Inflammatory macrophage treated with lipopolysaccharide for 1 hour (primary cell): ENCODE data around the gene RASSF3.
"Not testable (repeated sequence)": the region's sequence is repeated elsewhere in the genome, so short reads cannot be mapped to it uniquely, and the experiment has no call there.

ENCODE experiments used
- DNase-seq, 2 donors: peaks; one replicate each; pipeline ENCODE4 v3.0.0-alpha.2; 2020 to 2022

The RASSF3 gene

DNA sequence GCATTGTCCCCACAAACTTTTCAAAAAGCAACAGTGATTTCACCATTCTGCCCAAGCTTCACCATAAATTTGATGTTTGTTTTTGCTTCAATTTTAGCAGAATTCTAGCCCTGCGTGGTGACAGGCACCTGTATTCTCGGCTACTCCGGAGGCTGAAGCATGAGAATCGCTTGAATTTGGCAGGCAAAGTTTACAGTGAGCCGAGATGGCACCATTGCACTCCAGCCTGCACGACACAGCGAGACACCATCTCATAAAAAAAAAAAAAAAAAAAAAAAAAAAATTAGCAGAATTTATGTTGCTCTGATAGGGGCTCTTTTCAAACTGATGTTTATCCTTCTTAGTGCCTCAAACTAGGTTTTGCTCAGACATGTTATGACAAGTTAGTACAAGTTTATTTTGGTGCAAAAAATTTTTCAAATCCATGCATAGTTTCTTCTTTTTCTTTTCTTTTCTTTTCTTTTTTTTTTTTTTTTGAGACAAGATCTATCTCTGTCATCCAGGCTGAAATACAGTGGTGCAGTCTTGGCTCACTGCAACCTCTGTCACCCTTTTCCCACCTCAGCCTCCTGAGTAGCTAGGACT, 24.3 kb downstream of the RASSF3 start:
- no peak for DNase-seq

DNA sequence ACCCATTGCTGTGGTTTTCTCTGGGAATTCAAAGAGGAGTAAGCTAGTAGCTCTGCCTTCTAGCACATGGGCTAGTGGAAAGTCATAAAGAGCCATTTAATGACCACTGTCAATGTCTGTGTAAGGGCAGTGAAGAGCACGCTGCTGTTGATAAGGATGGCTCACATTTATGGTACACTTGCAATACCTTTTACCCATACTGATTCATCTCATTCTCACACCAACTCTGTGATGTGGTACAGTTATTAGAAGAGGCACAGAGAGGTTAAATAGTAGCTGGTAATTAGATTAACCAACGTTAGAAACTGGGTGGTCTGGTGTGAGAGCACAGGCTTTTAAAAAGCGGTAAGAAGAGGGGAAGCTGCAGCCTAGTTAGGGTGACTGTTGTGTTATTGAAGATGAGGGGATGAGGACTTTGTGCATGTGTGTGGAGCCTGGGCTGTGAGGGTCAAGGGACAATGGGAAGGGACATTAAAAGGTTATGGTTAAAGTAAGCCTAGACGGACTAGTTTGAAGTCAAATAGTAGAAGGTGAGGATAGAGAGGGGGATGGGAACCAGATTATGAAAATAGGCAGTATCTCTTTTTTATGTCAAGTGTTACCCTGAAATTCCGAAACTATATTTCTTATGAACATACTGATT, 25.2 kb downstream of the RASSF3 start:
- DNase-seq: no peak

DNA sequence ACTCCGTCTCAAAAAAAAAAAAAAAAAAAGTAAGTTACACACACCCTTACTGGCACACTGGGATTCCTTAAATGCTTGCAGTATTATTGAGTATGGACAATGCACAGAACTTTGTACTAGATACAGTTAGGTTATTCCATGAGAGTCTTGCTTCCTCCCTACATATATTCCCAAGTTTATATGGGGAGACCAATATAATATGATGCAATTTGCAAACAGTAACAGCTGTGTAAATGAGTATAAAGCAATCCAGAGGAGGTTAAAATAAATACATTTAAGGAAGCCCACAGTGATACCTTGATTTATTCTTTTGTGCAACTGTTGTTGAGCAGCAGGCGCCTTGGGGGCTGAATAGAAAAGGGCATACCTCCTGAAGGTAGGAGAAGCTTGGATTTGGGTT, 26.6 kb downstream of the RASSF3 start:
- no peak for DNase-seq

DNA sequence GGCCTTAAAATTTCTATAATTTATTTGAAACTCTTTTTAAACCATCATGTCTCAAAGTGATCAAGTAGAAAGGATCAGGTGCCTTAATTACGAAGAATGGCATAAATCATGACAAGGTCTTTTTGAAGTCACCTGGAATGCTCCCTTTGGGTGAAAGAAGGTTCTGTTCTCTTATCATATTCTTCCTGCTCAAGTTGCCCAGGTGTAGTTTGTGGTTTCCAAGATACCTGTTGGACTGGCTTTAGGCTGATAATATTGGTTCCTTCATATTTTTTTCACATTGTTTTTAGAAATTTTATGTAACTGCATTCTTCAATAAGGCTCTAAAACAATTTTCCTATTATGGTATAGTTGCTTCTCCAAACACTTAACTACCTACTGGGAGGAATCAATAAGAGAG, 29.2 kb downstream of the RASSF3 start:
- DNase-seq: no peak

DNA sequence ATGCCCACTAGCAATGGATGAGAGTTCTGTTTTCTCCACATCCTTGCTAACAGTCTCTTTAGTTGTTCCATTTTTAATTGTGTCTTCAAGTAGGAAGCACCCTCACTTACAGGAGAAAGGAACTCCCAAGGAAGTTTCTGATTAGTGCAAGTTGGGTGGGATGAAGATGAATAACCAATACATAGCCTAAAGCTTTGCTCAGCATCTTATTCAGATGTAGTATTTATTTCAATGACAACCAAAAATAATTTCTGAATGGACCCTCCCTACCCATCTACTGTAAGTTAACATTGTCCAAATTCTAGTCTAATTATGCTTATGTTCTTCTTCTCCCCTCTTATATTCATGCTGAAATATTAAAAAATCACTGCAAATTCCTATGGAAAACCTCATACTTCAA, 36.0 kb downstream of the RASSF3 start:
- DNase-seq: no peak

DNA sequence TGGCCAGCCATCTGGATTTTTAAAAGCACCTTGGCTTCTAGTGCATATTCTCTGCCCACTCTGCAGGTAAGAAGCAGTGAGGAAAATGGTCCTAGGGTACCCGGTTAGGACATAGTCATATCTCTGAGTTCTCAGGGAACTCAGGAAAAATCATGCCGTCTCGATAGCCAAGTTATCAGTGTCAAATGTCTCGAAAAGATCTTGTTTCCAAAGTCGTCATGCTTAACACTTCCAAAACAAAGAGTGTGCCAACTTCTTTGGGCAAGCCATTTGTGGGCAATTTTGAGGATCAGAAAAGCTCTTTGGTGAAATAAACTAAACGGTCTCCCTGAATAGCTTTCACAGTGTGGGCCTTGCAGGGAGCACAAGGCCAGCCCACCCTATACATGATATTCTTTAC, 39.2 kb downstream of the RASSF3 start:
- no peak for DNase-seq

DNA sequence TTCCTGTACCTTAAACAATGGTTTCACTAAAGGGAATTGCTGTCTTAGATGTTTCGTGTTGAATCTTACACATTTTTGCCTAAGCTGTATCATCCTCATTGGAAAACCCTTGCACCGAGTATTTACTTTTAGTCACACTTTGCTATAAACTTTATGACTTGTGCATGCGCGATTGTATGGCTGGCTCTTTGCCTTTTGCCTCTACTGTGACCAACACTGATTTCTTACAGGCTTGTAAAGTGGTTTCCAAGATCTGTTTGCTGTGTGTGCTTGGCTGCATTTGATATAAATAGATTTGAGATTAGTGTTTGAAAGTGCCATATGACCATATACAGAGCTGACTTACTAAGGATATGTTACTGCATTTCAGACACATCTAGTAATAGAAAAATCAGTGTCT, 40.5 kb downstream of the RASSF3 start:
- no peak for DNase-seq

DNA sequence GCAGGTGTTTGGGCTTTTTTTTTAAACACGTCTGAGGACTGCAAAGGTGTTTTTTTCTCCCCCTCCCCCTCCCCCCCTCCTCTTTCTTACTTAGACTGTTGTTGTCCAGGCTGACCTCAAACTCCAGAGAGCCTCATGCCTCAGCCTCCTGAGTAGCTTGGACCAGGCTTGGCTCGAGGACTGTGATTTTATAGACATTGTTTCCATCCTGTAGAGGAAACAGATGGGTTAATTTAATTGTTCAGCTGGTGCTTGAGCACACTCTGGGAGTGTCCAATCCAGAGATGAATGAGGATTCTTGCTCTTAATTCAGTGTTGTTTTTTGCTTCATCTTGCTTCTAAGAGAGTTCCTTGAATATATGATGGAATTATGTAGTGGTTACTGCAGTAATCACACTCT, 42.1 kb downstream of the RASSF3 start:
- DNase-seq: no peak

DNA sequence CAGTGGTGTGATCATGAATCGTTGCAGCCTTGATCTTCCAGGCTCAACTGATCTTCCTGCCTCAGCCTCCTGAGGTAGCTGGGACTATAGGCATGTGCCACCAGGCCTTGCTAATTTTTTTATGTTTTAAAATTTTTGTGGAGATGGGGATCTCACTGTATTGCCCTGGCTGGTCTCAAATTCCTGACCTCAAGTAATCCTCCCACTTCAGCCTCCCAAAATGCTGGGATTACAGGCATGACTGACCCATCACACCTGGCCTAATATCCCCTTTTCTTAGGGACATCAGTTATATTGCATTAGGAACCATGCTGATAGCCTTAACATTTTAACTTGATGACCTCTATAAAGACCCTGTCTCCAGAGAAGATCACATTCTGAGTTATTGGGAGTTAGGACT, 42.8 kb downstream of the RASSF3 start:
- DNase-seq: no peak

DNA sequence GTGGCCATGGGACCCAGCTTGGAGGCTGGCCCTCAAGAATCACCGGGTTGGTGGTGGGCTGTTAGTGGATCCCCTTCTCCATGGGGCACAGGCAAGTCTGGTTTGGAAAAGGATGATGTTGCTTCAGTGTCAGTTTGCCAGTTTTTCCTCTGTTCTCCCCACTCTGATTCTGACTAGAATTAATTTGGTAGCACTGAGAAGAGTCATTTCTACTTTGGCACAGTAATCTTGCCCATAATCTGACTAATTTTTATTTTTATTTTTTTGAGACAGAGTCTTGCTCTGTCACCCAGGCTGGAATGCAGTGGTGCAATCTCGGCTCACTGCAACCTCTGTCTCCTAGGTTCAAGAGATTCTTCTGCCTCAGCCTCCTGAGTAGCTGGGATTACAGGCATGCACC, 43.6 kb downstream of the RASSF3 start:
- not testable (repeated sequence) for DNase-seq

DNA sequence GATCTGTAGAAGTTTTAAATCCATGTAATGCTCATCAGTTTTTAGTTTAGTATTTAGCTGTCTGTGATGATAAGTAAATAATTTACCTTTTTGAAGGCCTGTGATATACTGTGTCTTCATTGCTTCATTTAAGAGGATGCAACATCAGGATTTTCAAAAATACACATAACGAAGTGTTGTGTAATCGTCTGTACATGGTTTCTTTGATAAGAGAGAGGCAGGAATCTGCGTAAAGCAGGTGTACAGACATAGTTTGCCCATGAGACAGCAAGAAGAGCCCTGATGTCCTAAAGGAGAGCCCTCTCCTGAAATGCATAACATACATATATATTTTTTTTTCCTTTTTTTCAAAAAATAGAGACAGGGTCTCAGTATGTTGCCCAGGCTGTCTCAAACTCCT, 44.8 kb downstream of the RASSF3 start:
- DNase-seq: no peak

DNA sequence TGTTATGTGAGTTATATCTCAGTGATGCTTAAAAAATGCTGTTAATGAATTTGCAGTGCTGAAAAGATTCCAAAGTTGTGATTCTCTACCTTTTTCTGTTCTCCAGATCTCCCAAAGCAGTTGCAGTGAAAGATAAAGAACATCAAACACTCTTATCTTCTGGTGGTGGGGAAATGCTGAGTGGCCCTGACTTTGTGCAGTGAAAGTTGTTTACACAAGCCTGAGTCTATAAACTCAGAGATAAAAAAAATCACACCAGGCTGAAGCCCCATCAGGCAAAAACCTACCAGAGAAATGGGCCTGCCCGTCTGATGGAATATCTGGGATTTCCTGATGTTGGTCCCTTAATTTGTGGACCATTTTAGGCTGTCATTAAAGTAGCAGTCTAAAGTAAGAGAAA, 46.1 kb downstream of the RASSF3 start:
- no peak for DNase-seq

DNA sequence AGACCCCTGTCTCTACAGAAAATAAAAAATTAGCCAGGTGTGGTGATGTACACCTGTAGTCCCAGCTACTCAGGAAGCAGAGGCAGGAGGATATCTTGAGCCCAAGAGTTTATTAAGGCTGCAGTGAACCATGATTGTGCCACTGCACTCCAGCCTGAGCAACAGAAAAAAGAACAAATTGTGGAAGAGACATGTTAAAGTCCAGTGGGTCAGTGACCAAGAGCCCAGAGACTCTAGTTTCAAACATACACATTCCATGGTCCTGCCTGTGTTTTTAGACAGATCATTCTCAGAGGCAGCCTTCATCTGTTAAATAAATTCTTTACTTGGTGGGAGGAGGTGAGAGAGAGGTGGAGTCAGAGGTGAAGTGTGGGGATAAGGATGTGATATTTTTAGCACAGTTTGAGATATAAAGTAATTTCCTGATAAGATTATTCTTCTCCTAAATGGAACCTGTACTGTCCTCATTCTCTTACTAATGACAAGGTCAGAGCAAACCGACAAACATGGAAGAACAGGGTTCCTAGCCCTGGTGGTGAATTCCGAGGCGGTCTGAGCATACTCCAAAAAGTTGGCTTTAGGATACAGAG, 48.7 kb downstream of the RASSF3 start:
- no peak for DNase-seq

DNA sequence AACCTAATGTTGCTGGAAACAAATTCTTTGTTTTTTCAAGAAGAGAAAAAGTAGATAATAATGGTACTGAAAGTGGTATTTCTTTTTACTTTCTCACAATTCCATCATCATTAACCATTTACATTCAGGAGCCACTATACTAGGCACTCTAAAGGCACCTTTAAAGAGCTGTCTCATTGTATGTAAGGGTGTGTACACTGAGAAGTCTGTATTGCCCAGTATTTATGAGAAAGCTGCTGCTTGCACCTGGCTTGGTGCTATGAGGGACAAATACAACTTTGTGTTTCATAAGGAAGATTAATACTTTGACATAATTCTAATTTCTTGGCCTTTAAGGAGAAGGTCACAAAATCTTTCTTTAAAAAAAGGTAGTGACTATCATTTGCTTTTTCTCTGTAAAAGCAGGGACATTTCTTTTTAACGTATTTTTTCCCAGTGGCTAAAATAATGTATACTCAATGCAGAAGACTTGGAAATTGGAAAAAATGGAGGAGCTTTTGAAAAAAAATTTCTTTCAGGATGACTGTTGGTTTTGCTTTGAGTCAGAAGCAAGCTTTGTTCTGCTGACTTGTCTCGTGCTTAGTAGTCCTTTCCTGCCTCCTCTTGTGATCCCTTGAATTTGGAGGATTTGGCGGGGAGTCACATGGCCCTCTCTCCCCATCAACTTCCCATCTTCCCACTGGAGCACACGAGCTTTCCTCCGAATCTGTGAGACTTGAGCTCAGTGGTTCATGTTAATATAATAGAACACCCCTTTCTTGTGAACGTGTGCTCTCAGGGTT, 50.1 kb downstream of the RASSF3 start:
- no peak for DNase-seq

DNA sequence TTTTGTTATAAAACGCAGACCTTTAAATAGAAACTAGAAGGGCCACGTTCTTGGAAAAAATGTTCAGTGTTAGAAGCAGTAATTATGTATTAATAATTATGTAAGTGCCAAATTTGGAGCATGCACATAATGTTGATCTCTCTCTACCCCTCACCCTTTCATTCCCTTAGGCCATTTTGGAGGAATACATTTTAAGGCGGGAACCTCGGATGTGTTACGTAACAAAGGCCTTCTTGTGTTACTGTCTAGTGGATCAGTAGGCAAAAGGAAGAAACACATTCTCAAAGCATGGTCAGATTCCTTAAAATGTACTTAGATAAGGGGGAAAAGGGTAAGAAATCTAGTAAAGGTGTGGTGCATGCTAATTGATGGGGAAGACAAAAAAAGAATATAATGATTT, 52.7 kb downstream of the RASSF3 start:
- DNase-seq: no peak

DNA sequence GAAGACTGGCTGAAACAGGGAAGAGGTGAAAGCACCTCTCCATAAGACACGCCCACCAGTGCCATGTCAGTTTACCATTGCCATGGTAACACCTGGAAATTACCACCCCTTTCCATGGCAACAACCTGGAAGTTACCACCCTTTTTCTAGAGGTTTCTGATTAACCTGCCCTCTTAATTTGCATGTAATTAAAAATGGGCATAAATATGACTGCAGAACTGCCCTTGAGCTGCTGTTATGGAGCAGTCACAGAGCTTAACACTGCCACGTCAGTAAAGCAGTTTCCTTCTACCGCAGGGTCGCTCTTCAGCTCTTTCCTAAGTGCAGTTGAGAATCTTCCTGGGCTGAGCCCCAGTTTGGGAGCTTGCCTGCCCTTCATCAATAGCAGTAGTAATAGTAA, 55.2 kb downstream of the RASSF3 start:
- no peak for DNase-seq

DNA sequence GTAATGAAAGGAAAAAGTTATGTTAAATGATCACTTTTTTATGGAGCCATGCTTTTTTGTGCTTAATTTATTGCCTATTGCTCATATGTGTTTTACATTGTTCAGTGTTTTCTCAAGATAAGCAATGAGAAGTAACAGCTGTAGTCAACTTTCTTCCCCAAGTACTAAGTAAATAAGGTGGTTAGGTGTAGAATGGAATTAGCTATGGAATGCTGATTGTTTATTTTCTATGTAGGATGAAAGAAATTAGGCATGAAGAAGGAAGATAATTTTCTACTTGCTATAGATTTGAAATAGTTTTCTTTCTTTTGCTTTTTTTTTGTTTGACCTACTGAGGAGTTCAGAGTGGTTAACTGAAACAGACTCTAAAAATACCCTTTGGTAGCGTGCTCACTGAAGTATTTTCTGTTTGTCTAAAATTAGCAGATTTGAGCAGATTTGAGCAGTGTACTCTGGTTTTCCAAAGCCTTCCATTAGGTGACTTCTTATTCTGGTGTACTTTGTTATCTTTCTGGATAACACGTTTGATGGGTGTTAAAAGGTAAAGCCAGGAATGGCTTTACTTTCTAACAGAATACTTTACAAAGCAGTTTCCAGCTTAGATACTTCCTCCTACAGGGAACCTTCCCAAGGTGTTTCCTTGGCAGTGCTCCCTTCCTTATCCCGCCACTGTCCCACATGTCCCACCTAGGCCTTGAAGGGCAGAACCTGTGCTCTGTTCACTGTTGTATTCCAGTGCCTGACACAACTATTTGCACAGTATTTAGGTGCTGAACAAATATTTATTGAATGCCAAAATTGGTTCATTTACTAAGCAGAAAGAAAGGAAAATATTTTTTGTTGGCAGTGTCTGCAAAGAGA, 56.0 kb downstream of the RASSF3 start:
- DNase-seq: no peak

DNA sequence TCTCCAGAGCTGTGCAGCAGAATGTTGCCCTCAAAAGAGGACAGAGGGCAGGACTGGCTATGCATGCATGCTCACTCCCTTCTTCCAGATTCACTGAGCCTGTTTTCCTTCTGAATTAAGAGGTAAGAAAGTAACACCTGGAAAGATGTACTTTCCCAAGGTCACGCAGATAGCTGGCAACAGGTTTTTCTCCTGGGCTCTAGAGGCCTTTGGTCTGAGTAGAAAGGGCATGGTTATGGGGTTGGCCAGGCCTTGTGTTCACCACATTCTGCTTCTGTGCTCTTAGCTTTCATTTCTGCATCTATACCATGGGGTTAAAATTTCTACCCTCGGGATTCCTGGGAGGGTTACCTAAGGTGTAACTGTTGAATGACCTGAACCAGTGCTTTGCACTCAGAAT, 57.5 kb downstream of the RASSF3 start:
- no peak for DNase-seq

DNA sequence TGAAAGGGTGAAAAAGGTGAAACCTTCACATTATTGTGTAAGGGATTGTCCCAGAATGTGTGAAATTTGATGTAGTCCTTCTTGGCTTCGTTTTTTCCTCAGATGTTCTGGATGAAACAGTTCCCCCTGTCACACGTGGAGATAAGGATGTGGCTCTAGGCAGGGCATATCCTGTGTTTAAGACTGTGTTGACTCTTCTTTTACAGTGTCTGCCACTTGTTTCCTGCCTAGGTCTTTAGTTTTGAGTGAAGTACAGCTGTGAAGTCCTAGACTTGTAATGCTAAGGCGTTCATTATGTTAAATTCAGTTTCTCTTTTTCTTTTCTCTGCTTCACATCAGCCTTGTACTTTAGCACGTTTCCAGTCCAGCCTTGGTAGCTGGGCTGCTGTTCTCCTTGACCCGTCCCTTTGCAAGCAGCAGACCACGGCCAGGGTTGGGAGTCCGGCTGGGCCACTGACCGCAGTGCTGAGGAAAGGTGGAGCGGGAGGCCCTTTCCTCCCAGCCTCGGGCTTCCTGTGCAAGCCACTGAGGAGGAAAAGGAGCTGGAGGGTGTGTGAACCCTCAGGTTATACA, 59.1 kb downstream of the RASSF3 start:
- DNase-seq: no peak

DNA sequence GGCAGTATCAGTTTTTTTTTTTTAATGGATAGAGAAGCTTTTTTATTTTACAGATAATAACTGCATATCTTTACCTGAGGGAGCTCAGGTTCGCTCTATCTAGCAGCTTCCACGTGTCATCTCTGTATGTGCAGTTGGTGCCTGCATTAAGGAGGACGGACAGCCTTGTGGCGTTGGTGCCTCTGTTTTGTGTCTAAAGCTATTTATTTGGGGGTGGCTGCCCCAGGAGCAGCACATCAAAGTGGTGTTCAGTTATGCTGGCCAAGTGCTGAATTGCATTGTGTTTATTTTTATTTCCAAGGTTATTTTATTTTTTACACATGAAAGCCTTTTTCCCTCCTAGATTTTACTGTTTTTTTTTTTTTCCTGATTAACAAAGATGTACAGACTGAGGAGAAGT, 59.7 kb downstream of the RASSF3 start:
- no peak for DNase-seq

DNA sequence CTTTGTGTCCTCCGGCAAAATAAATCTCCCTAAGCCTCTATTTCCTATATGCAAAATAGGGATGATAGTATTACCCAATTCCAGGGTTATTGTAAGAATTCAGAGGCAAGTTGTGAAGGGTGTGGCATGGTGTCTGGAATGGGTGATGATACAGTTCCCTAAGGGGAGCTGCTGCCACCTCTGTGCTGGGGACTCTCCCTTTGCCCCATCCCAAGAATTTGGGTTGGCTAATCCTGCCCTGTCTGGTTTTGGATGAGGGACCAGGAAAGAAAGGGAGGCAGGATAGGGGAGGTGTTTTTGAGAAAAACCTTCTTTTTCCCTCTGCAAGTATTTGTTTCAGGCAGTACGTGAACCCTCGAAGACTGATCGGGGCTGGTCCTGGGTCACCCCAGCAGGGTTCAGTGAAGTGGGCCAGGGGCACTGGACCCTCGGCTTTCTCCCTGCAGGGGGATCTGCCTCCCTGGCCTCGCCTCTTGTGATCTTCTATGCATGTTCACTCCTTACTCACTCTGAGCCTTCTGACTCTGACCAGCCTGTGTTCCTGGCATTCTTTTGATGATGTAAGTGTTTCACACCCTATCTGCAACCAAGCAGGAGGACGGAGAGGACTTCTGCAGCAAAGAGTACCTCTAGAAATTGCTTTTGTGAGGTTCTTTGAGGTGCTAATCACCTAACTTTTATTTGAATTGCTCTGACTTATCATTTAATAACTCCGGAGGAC, 60.8 kb downstream of the RASSF3 start:
- peak in 1 of 2 donors; percentile 40 for DNase-seq

DNA sequence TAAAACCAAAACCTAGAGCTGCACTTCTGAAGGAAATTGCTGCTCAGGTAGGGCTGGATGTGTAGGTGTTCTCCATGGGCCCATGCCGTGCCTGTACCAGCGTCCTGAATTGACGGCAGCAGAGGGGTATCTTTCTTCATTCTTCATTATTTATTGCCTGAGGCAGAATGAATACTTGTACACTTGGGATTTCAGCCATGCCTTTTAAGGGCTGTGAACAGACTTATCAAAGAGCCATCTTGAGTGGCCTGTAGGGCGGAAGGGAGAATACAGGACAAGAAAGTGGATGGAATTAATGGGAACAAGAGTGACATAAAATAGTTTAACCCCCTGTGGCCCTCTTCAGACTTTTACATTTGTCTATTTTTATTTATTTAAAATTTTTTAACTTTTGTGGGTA, 61.4 kb downstream of the RASSF3 start:
- DNase-seq: no peak
